ACHN (cell line): ENCODE results near the gene PLD3.
"Not testable (repeated sequence)": the region's sequence is repeated elsewhere in the genome, so short reads cannot be mapped to it uniquely, and the experiment has no call there.

Experiments
- DNase-seq: peaks from one replicate; pipeline ENCODE4 v3.0.0-alpha.2; 2015
- in situ Hi-C: cut with HindIII; loops from 2 replicates; pipeline ENCODE4 v1.10.0; 2017; ENCODE audit warnings: low sequenced_read_pairs, low pct_ligation_motif_present, low pct_unique_long_range_greater_than_20kb

Gene PLD3

GRCh38 chr19:40358773-40359172, 10.3 kb downstream of the PLD3 start:
- DNase-seq: no peak
- in situ Hi-C loops: no loop called here

GRCh38 chr19:40360020-40360707, 11.7 kb downstream of the PLD3 start:
- in situ Hi-C loops: no loop called here
- no peak for DNase-seq

GRCh38 chr19:40360708-40361241, 12.3 kb downstream of the PLD3 start:
- DNase-seq: no peak
- in situ Hi-C loops: no loop called here

- in situ Hi-C loops: no loop called here
- DNase-seq: no peak
Observed at GRCh38 chr19:40362160-40362559, 13.7 kb downstream of the PLD3 start.

GRCh38 chr19:40363069-40363468, 14.6 kb downstream of the PLD3 start:
- in situ Hi-C loops: no loop called here
- no peak for DNase-seq

- no peak for DNase-seq
- in situ Hi-C loops: no loop called here
Observed at GRCh38 chr19:40365010-40365409, 16.5 kb downstream of the PLD3 start.

GRCh38 chr19:40365613-40366401, 17.3 kb downstream of the PLD3 start:
- DNase-seq: peak; percentile 61
- in situ Hi-C loops: no loop called here

- no peak for DNase-seq
- in situ Hi-C loops: no loop called here
Observed at GRCh38 chr19:40366697-40367561, 18.4 kb downstream of the PLD3 start.

GRCh38 chr19:40367577-40368434, 19.3 kb downstream of the PLD3 start:
- DNase-seq: no peak
- in situ Hi-C loops: no loop called here

GRCh38 chr19:40369797-40370196, 21.3 kb downstream of the PLD3 start:
- no peak for DNase-seq
- in situ Hi-C loops: no loop called here

- DNase-seq, in situ Hi-C loops: not testable (repeated sequence)
Observed at GRCh38 chr19:40370253-40370652, 21.8 kb downstream of the PLD3 start.

GRCh38 chr19:40370997-40371801, 22.7 kb downstream of the PLD3 start:
- no peak for DNase-seq
- in situ Hi-C loops: no loop called here

- in situ Hi-C loops: no loop called here
- DNase-seq: no peak
Observed at GRCh38 chr19:40371802-40372122, 23.3 kb downstream of the PLD3 start.

GRCh38 chr19:40374084-40374483, 25.6 kb downstream of the PLD3 start:
- no peak for DNase-seq
- in situ Hi-C loops: no loop called here

- no peak for DNase-seq
- in situ Hi-C loops: no loop called here
Observed at GRCh38 chr19:40376286-40376862, 27.9 kb downstream of the PLD3 start.

- no peak for DNase-seq
- in situ Hi-C loops: no loop called here
Observed at GRCh38 chr19:40377876-40378385, 29.4 kb downstream of the PLD3 start.

GRCh38 chr19:40378509-40378908, 30.0 kb downstream of the PLD3 start:
- DNase-seq: no peak
- in situ Hi-C loops: no loop called here
